ENCODE results near the gene TMEM106C. TPM values are rescaled to one million over a fixed set of nuclear protein-coding genes. Genes with fewer than 3 reads are reported as not detected.

Gene TMEM106C
- total RNA-seq, 1 experiment from 2014 or later = 133 TPM

DNA sequence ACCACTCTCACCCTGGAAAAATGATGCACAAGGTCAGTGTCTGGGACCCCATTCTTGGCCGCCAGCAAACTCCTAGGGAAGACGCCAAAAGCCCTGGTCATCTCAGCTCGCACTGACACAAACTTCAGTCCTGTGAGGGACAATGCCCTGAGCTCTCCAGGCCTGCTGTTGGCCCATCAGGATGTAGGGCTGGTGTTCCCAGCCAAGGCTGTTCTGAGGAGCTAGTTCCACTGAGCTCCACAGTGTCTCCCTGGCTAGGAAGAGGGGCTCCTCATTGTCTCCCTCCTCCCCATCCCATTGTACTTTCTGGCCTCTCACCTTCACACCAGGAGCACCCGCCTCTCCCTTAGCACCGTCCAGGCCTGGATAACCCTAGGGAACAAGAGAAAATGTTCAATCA is 30.1 kb downstream of the TMEM106C start:
- DNase-seq (ENCODE audit: low read depth) = no peak

DNA sequence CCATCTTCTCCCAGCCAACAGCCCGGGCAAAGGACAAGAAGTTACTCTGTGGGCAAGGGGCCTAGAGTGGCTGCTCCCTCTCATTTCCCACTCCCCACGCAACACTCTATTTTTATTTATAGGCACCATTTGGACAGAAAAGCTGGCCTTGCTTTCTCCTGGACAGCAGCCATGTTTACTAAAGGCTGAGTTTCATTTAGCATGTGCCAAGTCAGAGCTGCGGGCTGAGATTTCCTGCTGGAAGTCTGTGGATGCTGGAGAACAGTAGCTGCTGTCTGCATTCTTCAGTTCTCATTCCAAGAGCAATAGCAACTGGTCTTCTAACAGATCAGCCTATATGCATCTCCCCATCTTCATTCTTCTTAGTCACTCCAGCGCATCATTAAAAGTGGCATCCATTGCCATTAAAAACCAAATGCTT is 32.6 kb downstream of the TMEM106C start:
- no peak for DNase-seq (ENCODE audit: low read depth)

DNA sequence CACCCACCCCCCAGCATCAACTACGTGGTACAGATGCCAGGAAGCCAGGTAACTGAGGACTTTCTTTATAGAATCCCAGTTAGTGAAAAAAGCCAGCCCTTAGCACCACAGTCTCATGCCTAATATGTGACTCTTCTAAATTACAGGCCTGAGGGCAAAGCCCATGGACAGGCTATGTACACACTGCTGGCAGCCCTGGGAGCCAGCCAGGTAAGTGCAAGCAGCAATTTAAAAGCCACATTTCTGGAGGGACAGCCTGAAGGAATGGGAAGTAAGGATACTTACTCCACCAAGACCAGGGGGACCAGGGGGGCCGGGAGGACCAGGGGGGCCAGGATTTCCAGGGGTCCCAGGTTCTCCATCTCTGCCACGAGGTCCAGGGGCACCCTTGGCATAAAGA is 33.9 kb downstream of the TMEM106C start:
- no peak for DNase-seq (ENCODE audit: low read depth)

DNA sequence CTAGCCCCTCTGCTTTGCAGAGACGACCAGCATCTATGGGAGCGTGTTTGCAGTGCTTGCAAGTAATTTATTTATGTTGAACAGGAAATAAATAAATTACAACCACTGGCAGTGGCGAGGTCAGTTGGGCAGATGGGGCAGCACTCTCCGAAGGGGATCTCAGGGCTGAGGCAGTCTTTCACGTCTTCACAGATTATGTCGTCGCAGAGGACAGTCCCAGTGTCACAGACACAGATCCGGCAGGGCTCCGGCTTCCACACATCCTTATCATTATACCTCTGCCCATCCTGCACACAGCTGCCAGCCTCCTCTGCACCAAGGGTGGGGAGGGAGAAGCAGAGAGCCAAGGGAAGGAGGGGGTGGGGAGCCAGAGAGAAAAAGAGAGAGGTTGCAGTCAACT is 36.4 kb downstream of the TMEM106C start:
- no peak for DNase-seq (ENCODE audit: low read depth)

DNA sequence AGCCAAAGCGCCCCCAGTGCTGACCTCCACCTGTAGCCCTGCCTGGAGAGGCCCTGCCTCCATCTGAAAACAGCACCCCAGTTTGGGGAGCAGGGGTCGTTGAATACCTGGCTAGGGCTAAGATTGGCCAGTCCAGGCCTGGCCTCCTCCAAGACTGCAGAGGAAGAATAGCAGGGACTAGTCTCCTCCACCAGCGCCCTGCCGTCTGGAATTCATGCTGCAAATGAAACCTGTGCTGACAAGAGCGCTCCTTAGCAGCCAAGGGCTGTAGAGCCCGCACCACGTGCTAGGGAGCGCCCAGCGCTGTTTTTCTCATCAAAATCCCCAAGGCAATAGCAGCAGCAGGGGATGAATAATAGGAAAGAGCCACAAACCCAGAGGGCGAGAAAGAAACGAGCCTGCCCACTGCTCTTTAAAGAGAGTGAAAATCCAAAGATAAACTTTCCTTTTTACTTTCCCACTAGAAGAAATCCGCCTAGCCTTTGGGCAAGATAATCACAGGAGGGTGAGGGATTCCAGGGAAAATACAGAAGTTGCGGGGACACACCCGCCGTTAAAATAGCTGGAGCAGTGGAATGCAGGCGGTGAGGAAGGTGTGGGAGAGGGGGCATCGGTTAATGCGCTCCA is 37.6 kb downstream of the TMEM106C start:
- DNase-seq (ENCODE audit: low read depth) = peak; percentile 63

DNA sequence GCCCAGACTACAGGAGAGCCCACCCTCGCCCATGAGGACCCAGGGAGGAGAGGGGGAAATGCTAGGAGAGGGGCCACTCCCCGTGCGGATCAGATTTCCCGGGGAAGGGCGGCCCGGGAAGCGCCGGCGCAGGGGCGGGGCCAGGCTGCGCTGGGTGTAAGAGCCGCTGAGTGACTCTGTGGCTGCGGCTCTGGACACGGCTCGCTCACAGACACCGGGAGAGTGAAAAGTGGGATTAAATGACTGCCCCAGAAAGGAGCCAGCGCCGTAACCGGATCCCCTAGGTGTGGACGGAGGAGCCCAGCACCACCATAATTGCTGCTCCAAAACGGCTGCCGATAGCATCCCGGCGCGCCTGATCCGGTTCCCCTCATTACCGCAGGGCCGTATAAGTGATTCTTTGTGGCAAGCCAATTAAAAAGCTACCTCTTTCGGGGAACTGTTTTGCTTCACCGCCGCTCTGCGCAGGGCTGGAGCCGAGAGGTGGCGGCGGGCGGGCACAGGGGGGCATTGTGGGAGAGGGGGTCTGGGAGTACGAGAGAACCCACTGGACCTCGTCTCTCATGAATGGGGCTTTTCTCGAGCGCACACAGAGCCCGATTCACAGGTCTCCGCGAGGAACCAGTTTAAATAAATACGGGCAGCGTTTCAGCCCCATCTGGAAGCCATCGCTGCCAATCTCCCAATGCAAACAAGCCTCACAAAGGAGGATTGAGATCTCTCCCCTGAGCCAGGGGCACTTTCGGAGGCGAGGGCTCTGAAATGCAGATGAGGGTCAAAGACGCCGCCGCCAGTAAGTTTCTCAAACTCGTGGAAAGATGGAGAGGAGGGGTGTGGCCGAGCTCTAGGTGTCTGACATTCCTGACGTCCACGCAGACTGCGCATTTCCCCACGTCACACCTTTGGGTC is 38.4 kb downstream of the TMEM106C start:
- DNase-seq (ENCODE audit: low read depth) = peak; percentile 35

DNA sequence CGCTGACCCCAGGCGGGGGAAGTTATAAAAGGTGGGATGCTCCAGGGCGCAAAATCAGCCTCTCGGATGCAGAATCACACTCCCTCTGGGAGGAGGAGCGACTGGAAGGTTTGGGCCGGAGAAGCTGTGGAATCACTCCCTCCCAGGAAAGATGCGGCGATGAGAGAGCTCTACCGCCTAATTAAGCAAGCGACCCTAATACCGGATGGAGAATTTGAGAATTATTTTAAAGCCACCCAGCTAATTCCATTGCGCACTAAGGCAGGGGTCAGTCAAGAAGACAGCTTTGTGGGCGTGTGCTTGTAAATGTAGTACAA is 39.0 kb downstream of the TMEM106C start:
- DNase-seq (ENCODE audit: low read depth) = no peak

DNA sequence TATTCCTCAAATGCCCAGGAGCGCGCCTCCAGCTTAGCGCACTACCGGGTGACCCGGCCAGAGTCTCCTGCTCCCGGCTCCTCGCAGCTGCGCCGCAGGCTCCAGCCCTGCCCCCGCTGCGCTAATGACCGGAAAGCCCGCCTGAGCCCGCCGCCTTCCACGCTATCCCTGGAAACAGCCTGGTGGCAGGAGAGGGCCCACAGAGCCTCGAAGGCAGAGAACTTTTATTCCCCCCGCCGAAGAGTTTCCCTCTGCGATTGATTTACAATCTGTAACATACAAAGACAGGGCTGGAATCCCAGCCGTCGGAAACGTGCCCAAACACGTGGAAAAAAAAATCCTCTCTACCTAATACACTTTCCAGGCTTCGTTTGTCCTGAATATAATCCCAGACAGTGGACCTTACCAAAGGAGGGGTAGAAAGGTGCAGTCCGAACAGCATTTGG is 39.4 kb downstream of the TMEM106C start:
- no peak for DNase-seq (ENCODE audit: low read depth)

DNA sequence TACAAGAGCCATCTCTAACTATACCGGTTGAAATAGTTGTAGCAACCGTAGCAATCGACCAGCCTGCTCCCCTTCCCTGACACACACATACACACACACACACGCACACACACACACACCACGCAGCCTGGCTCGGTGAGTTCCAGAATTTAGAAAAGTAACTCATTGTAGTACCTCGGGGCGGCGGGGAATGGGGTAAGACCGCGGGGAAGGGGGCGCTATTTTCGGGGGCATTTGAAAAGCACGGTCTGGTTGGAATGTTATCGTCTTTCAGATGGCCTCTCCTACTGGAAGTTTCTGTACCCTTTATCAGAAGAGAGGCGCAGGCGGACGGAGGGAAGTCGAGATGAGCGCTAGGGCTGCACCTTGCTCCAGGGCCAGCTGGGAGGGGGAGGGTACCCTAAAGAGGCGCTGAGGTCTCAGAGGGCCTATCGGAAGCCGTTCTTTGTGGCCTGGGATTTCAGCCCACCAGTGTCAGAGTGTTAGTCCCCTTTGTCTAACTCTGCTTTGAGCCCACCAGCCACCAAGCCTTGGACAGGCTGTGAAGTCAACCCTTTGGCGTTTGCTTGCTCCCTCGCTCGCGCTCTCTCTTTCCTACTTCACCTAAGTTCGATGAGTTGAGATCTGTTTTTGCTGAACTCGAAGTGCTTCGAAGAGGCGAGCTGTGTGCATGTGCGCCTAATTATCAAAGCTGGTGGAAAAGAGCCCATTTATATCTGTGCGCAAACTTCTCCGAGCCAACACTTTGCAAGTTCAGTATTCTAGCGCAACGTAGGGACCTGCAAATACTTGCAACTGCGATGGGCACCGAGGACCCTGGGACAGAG is 40.0 kb downstream of the TMEM106C start:
- DNase-seq (ENCODE audit: low read depth) = no peak

DNA sequence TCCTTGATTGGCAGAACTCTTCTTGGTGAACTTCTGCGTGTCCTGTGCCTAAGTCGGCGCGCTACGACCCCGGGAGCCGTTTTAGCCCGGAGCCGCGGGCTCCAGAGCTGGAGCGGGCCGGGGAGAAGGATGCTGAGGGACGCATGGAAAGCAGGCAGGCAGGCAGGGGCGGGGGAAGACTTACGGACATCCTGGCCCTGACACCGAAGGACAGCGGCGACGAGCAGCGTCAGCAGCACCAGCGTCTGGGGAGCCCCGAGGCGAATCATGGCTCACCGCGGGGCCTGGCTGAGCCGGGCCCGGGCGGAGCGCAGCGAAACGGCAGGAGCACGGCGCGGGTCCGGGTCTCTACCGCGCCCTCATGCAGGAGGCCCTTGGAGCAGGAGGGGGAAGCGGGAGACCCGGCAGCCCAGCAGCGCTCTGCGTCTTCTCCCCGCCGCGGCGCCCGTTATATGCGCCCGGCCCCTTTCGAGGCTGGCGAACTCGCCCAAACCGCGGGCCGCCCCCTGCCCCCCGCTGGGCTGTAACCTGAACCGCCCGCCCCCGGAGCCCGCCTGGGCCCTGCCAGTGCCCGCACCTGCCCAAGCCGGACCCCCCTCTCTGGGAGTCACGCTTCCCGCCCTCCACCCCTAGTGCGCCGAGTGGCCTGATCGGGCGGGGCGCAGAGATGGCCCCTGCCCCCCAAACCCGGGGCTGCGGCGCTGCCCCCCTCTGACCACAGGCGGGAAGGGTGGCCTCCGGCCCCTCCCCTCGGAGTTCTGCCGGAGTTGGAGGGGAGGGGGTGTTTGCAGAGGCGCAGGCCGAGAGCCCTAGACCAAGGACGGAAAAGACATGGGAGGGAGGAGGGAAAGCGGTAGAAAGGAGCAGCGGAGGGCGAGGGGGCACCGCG is 40.9 kb downstream of the TMEM106C start, which contains the start of gene COL2A1:
Gene COL2A1, minus strand, starts transcription at position 424 of the 889 bp plus-strand sequence. Its CDS starts 155 bp downstream, at position 269.
- DNase-seq (ENCODE audit: low read depth) = no peak

DNA sequence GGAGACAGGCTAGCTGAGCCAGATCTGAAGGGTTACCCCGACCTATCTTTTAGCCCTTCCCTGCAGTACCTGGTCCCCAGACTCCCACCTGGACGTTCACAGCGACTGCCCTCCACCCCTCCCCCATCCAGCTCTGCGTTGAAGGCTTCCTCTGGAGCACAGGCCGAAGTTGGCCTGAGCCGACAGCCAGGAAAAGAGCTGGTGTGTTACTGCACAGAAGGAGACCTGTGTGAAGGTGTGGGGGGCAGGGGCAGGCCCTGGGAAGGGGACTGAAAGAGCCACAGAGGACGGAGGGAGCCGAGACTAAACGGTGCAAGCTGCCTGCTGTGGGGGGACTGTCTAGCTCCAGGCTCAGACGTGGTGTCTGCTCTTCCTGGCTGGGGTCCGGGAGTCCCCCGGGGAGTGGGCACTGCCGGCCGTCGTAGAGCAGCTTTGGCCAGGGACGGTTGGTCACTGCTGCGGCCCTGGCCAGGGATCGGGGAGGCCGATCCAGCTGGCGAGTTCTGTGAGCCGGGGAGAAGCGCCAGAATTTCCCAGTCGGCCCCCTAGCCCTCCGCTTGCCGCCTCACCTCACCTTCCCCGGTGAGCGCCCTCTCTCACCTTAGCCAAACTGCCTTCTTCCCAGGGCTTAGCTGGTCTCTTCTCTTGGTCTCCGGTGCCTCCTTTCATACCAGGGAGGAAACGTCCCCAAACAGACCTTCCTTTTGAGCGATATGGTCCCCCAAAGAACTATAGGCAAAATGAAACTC is 41.8 kb downstream of the TMEM106C start:
- DNase-seq (ENCODE audit: low read depth) = no peak

DNA sequence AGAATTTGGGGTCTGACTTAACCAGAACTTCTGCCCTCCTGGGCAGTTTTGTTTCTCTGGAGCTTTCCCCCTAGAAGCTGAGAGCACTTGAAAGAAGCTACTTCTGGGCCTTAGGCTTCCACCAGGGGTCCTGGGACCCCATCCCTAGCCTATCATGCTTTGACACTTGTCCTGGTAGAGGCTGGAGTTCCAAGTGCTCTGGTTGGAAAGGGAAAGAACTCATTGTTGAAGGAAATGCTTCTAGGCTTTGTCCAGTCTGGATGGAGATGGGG is 42.3 kb downstream of the TMEM106C start:
- no peak for DNase-seq (ENCODE audit: low read depth)

DNA sequence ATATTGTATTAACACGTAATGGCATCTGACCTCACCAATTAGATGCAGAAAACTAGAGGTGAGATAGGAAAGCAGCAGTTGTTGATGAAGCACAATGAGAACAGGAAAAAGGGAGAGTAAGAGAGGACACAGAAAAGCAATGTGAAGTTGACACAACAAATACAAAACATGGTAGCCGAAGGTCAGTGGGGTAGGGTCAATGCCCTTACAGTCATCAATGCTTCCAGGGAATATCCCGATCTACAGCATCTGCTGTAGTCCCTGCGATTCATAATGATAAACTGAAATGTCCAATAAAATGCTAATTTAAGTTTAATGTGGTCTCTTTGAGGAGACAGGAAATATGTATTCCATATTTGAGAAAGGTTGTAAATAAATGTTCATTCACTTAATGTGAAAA is 43.8 kb downstream of the TMEM106C start:
- no peak for DNase-seq (ENCODE audit: low read depth)

DNA sequence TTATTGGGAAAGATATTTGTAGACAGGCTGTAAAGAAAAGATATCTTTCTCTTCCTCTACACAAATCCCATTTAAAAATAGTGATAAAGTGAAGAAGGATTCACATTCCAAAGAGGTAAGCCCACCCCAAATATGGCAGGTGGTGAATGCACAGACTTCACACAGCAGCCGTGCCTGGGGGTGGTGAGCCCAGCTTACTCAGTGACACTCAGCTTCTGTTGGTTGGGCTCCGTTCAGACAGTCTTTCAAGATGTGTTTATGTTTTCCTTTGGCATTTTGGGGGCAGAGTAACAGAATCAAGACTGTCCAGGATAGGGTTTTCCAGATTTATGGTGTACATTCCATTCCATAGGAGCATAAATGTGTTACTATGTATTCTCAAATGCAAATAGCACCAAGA is 45.0 kb downstream of the TMEM106C start:
- no peak for DNase-seq (ENCODE audit: low read depth)

DNA sequence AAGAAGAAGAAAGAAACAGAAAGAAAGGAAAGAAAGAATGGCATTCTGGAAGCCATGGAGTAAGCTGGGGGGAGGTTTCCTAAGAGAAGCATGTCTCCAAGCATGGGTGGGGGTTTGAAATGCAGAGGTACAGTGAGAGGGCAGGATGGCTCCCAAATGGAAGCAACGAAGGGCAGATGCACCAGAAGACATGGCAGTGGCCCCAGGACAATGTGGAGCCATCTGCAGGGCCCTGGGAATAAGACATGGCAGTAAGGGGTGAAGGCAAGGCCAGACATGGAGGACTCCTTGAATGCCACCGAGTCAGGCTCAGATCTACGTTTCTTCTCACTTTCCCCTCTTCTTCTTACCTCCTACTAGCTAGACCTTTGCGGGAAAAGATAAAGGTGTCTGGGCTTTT is 45.6 kb downstream of the TMEM106C start:
- DNase-seq (ENCODE audit: low read depth) = no peak

DNA sequence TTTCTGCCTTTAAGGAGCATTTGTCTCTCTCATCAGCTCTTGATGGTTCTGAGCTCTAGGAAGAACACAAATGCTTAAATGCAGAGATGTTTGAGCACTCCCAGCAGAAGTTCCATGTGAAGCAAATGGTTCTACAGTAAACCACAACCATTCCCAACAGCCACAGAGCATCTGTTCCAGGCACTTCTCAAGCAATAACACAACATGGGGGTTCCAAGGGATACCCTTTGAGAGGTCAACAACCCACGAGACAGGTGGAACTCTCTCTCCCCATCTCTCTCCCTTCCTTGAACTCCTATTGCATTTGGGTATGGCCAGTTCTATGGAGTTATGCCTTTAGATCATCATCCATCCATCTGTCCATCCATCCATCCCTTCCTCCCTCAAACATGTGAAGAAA is 46.1 kb downstream of the TMEM106C start:
- DNase-seq (ENCODE audit: low read depth) = no peak

DNA sequence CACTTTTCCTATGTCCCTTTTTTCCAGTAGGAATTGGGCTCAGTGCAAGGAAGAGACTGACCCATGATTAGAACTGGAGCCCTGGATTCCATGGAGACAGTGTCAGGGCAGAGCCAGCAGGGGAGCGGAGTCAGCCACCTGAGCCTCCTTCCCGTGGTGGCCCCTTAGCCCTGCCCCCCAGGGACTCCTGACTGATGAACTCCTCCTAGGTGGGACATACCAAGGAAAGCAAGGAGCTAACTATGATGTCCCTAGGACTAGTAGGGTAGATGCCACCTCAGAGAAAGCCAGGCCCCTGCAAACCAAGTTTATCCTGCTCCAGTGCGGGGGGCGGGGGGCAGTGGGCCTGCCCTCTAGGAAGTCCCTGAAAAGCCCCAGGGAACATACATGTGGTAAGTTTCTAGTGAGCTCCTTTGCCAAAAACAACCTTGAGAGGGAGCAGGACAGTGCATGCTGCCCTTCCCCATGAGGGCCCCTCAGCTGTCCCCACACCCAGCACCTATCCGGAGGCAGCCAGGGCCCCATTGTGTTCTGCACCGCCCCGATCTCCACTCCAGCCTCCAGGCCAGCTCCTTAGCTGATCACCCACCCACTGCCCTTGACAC is 47.1 kb downstream of the TMEM106C start:
- DNase-seq (ENCODE audit: low read depth) = no peak

DNA sequence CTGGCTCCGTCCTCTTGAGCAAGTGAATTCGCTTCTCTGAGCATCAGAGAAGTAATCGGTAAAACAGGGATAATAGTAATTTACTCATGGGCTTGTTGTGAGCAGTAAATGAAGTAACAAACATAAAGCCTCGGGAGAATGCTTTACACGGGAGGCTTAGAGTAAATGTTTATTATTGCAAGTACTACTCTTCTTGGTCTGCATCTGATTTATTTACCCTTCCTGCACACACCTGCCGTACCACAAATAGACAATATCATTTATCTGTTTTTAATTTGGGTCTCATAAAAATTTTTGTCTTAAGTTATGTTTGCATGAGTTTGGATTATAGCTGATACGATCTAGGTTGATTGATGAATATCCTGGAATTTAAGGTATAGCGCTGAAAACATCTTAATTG is 48.7 kb downstream of the TMEM106C start:
- no peak for DNase-seq (ENCODE audit: low read depth)

DNA sequence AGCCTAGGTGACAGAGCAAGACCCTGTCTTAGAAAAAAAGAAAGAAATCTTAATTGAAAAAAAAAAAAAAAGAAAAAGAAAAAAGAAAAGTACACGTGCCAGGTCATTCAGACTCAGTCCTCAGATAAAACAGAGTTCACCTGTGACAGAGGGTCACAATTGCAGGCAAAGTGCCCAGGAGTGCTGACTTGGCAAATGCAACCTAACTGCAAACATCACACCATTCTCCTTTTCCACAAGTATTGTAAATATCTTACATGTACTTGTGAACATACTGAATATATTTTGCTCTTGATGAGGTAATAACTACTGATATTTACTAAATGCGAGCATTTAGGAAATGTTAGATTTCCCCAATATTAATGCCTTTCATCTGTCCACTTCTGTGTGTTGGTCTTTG is 49.9 kb downstream of the TMEM106C start:
- no peak for DNase-seq (ENCODE audit: low read depth)

DNA sequence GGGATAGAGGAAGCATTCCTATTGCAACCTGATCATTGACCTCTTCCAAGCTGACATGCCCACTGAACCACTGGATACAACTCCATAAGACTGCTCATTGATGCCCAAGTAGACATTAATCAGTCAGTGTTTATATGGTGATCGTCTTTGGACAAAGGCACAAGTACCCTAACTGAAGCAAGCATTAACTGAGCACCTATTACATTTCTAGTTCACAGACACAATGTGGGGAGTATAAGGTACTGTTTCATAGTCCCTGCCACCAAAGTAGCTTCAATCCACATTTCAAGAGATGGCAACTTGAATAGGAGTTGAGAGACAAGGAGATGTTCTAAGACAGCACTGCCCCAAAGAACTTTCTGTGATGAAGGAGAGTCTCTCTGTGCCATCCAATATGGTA is 51.7 kb downstream of the TMEM106C start:
- DNase-seq (ENCODE audit: low read depth) = no peak

Measured in HT1080 (cell line).